Naive B cell (primary cell): ENCODE results near the gene TOM1. TPM values are rescaled to one million over a fixed set of nuclear protein-coding genes. Genes with fewer than 3 reads are reported as not detected.
"Not testable (repeated sequence)": the region's sequence is repeated elsewhere in the genome, so short reads cannot be mapped to it uniquely, and the experiment has no call there.

ENCODE experiments used
- ATAC-seq, 2 donors: fragments of 150-1000 bp; cut with Tn5 transposase; 2 replicates each; pipeline ENCODE4 v1.10.0; 2021; ENCODE audit warnings: low read depth in 2 of 2, mild to moderate bottlenecking in 2 of 2, moderate library complexity in 2 of 2
- DNase-seq: peaks from one replicate; pipeline ENCODE4 v3.0.0; 2022
- H3K27ac Mint-ChIP-seq, 6 donors: one replicate each; pipeline ENCODE4 v1.8.0; 2020 to 2022; ENCODE audit warnings: mild to moderate bottlenecking in 6 of 6, mixed read lengths in 6 of 6, moderate library complexity in 5 of 6, inconsistent platforms in 2 of 6
- H3K27me3 Mint-ChIP-seq, 3 donors: one replicate each; pipeline ENCODE4 v1.8.0; 2021 to 2022; ENCODE audit warnings: mixed read lengths in 3 of 3, mild to moderate bottlenecking in 1 of 3
- H3K36me3 Mint-ChIP-seq, 2 donors: one replicate each; pipeline ENCODE4 v1.8.0; 2020 to 2022; ENCODE audit warnings: mixed read lengths in 2 of 2, inconsistent platforms in 1 of 2, mild to moderate bottlenecking in 1 of 2
- H3K4me1 Mint-ChIP-seq, 3 donors: one replicate each; pipeline ENCODE4 v1.8.0; 2020 to 2022; ENCODE audit warnings: mixed read lengths in 3 of 3, inconsistent platforms in 1 of 3, mild to moderate bottlenecking in 1 of 3, moderate library complexity in 1 of 3
- H3K4me3 Mint-ChIP-seq, 8 donors: one replicate each; pipeline ENCODE4 v1.8.0; 2020 to 2022; ENCODE audit warnings: mild to moderate bottlenecking in 8 of 8, mixed read lengths in 8 of 8, moderate library complexity in 8 of 8, inconsistent platforms in 2 of 8
- H3K9me3 Mint-ChIP-seq, 7 donors: one replicate each; pipeline ENCODE4 v1.8.0; 2020 to 2022; ENCODE audit warnings: mixed read lengths in 7 of 7, mild to moderate bottlenecking in 5 of 7, inconsistent platforms in 2 of 7, moderate library complexity in 1 of 7
- polyA plus RNA-seq, 6 donors: library from polyadenylated mRNA; unstranded; fragments of 300-500 nt; fragmentation: Illumina TruSeq; gene quantifications; one replicate each; pipeline ENCODE4 v1.2.3, GENCODE V29; 2021; ENCODE audit warnings: low read depth in 6 of 6

The TOM1 gene
- polyA plus RNA-seq, 6 donors from 2014 or later = 15.4 to 24.9 (median 18.8) TPM

GRCh38 chr22:35394810-35395563 is 95.3 kb downstream of the TOM1 start:
- H3K4me3 Mint-ChIP-seq = peak overlapping the region in 1 of 8 donors; percentile 38
- H3K4me1 Mint-ChIP-seq = peaks cover 12 to 43% (median 28%) of the 10 kb centered on the region in 3 donors
- DNase-seq (no peak), ATAC-seq (no peak)
- H3K27me3 Mint-ChIP-seq = no peaks in the 10 kb centered on the region
- H3K27ac Mint-ChIP-seq = peak overlapping the region in 1 of 6 donors; percentile 58
- H3K36me3 Mint-ChIP-seq = peaks cover 0 to 4% of the 10 kb centered on the region in 2 donors
- H3K9me3 Mint-ChIP-seq = no peaks in the 10 kb centered on the region

DNA sequence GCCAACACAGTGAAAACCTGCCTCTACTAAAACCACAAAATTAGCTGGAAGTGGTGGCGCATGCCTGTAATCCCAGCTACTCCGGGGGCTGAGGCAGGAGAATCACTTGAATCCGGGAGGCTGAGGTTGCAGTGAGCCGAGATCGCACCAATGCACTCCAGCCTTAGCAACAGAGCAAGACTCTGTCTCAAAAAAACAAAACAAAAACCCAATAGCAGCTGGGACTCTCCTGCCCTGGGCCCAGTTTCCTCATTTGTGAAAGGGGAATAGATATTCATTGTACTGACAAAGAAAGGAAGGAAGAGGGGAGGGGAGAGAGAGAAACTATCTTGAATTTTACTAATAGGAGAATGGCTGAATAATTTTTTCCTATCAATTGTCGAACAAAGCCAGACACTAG is 96.9 kb downstream of the TOM1 start:
- peak; percentile 60 for DNase-seq
- ATAC-seq = peak; percentile 31 to 35
- not testable (repeated sequence) for H3K36me3 Mint-ChIP-seq, H3K9me3 Mint-ChIP-seq, H3K27me3 Mint-ChIP-seq
- Mint-ChIP-seq H3K27ac (peak overlapping the region; percentile 88 to 98 (median 92)), H3K4me3 (peak overlapping the region in 6 of 8 donors; percentile 16 to 84 (median 64)), H3K4me1 (peaks cover 21 to 54% (median 38%) of the 10 kb centered on the region in 3 donors)

- peak overlapping the region; percentile 88 to 98 (median 92) for H3K27ac Mint-ChIP-seq
- ATAC-seq (no peak), DNase-seq (no peak)
- peaks cover 0 to 7% of the 10 kb centered on the region in 2 donors for H3K36me3 Mint-ChIP-seq
- H3K27me3 Mint-ChIP-seq = no peaks in the 10 kb centered on the region
- H3K9me3 Mint-ChIP-seq = no peaks in the 10 kb centered on the region
- peaks cover 23 to 56% (median 42%) of the 10 kb centered on the region in 3 donors for H3K4me1 Mint-ChIP-seq
- H3K4me3 Mint-ChIP-seq = peak overlapping the region in 7 of 8 donors; percentile 28 to 84 (median 59)
Measured at GRCh38 chr22:35397095-35397904, 97.6 kb downstream of the TOM1 start.

Other genes starting within 250 kb of the TOM1 start
- not detected for gene ISX, start 233.7 kb upstream of the TOM1 start, polyA plus RNA-seq
- gene HMGXB4, start 42.4 kb upstream of the TOM1 start, polyA plus RNA-seq = 10 to 100 TPM; 12.1 to 20.9 (median 16.5) TPM
- 1 to 10 TPM; 1.2 to 6.3 (median 2.1) TPM for gene HMOX1, start 81.2 kb downstream of the TOM1 start, polyA plus RNA-seq
- 10 to 100 TPM; 56.1 to 76.6 (median 64.0) TPM for gene MCM5, start 100.2 kb downstream of the TOM1 start, polyA plus RNA-seq
- gene RASD2, start 240.9 kb downstream of the TOM1 start, polyA plus RNA-seq = not detected